Activated B cell treated with CpG ODN at 0.5 μM for 24 hours (primary cell): ENCODE measurements around the gene IFNGR2. TPM values are rescaled to one million over a fixed set of nuclear protein-coding genes. Genes with fewer than 3 reads are reported as not detected.

Source experiments
- ATAC-seq: fragments of 200-7000 bp; cut with Tn5 transposase; one replicate; pipeline ENCODE4 v1.10.0; 2021; ENCODE audit warnings: low read depth, mild to moderate bottlenecking, moderate library complexity
- CTCF ChIA-PET: fragments of 350-600 bp; sonication (Branson Sonifier 250); formaldehyde crosslinking; loops from one replicate; lab custom pipeline; 2021; ENCODE audit warnings: antibody characterized with exemption; lab: Charles Lee
- POLR2A ChIA-PET: fragments of 350-600 bp; sonication (Branson Sonifier 250); formaldehyde crosslinking; loops from one replicate; lab custom pipeline; 2021; ENCODE audit warnings: antibody characterized with exemption; lab: Charles Lee
- DNase-seq: peaks from one replicate; pipeline ENCODE4 v3.0.0; 2022
- H3K27ac Mint-ChIP-seq: one replicate; pipeline ENCODE4 v1.8.0; 2020; ENCODE audit warnings: mixed read lengths
- H3K27me3 Mint-ChIP-seq: one replicate; pipeline ENCODE4 v1.8.0; 2021; ENCODE audit warnings: mixed read lengths
- H3K36me3 Mint-ChIP-seq: one replicate; pipeline ENCODE4 v1.8.0; 2021; ENCODE audit warnings: low read depth, mixed read lengths
- H3K4me1 Mint-ChIP-seq: one replicate; pipeline ENCODE4 v1.8.0; 2021; ENCODE audit warnings: mixed read lengths
- H3K4me3 Mint-ChIP-seq: one replicate; pipeline ENCODE4 v1.8.0; 2020; ENCODE audit warnings: mild to moderate bottlenecking, mixed read lengths
- H3K9me3 Mint-ChIP-seq: one replicate; pipeline ENCODE4 v1.8.0; 2020; ENCODE audit warnings: mixed read lengths
- intact Hi-C: fragments of 100-400 bp; cut with micrococcal nuclease; formaldehyde crosslinking; loops from one replicate; pipeline ENCODE4 v1.15.1; 2024
- total RNA-seq: library from RNA; stranded (reverse); gene quantifications from 2 replicates; pipeline ENCODE4 v1.2.3, GENCODE V29; 2022
- TF ChIP-seq, protein P1 (sequence below): fragments of 200-600 bp; IDR thresholded peaks from one replicate; pipeline ENCODE4 v1.8.0; 2022; ENCODE audit warnings: antibody characterized with exemption, mild to moderate bottlenecking

The IFNGR2 gene
- total RNA-seq, 1 donor from 2014 or later, result 71.1 TPM

- ChIA-PET POLR2A (interaction anchor here (0.7 to 1.2 kb wide), 3 partner anchors 18 to 85 kb away, joined by 4 to 5 read pairs (median 5); partner anchors contain the start of gene TMEM50B), CTCF (no interaction called here)
- TF ChIP-seq, protein P1, sequence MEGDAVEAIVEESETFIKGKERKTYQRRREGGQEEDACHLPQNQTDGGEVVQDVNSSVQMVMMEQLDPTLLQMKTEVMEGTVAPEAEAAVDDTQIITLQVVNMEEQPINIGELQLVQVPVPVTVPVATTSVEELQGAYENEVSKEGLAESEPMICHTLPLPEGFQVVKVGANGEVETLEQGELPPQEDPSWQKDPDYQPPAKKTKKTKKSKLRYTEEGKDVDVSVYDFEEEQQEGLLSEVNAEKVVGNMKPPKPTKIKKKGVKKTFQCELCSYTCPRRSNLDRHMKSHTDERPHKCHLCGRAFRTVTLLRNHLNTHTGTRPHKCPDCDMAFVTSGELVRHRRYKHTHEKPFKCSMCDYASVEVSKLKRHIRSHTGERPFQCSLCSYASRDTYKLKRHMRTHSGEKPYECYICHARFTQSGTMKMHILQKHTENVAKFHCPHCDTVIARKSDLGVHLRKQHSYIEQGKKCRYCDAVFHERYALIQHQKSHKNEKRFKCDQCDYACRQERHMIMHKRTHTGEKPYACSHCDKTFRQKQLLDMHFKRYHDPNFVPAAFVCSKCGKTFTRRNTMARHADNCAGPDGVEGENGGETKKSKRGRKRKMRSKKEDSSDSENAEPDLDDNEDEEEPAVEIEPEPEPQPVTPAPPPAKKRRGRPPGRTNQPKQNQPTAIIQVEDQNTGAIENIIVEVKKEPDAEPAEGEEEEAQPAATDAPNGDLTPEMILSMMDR, result no peak
- DNase-seq, result no peak
- H3K4me3 Mint-ChIP-seq, result no peak overlapping the region
- peak; percentile 18 for ATAC-seq
- H3K27ac Mint-ChIP-seq, result no peak overlapping the region
- H3K27me3 Mint-ChIP-seq, result no peaks in the 10 kb centered on the region
- intact Hi-C loops, result no loop called here
- H3K9me3 Mint-ChIP-seq, result no peaks in the 10 kb centered on the region
- no peaks in the 10 kb centered on the region for H3K36me3 Mint-ChIP-seq
- peaks cover 55% of the 10 kb centered on the region for H3K4me1 Mint-ChIP-seq
Observed at GRCh38 chr21:33394260-33394659, 9.0 kb upstream of the IFNGR2 start.

- TF ChIP-seq, protein P1, result no peak
- CTCF ChIA-PET, result interaction anchor here (0.8 to 3.1 kb wide), 3 partner anchors 11 to 46 kb away, joined by 3 to 13 read pairs (median 3); no protein-coding TSS in a partner anchor
- POLR2A ChIA-PET, result interaction anchor here (1.0 to 2.0 kb wide), 3 partner anchors 10 to 34 kb away, joined by 3 to 7 read pairs (median 5); no protein-coding TSS in a partner anchor
- H3K27me3 Mint-ChIP-seq, result no peaks in the 10 kb centered on the region
- H3K27ac Mint-ChIP-seq, result no peak overlapping the region
- H3K4me3 Mint-ChIP-seq, result no peak overlapping the region
- DNase-seq (no peak), ATAC-seq (peak; percentile 22)
- intact Hi-C loops, result no loop called here
- no peaks in the 10 kb centered on the region for H3K36me3 Mint-ChIP-seq
- peaks cover 60% of the 10 kb centered on the region for H3K4me1 Mint-ChIP-seq
- no peaks in the 10 kb centered on the region for H3K9me3 Mint-ChIP-seq
Observed at GRCh38 chr21:33395891-33396331, 7.3 kb upstream of the IFNGR2 start.

GRCh38 chr21:33396436-33396835, 6.8 kb upstream of the IFNGR2 start:
- no peak for DNase-seq
- Mint-ChIP-seq H3K27ac (no peak overlapping the region), H3K4me1 (peaks cover 64% of the 10 kb centered on the region), H3K4me3 (no peak overlapping the region), H3K9me3 (no peaks in the 10 kb centered on the region), H3K36me3 (no peaks in the 10 kb centered on the region), H3K27me3 (no peaks in the 10 kb centered on the region)
- CTCF ChIA-PET, result interaction anchor here (0.7 to 3.1 kb wide), 4 partner anchors 11 to 1469 kb away, joined by 3 to 13 read pairs (median 3); no protein-coding TSS in a partner anchor
- POLR2A ChIA-PET, result interaction anchor here (0.8 to 2.0 kb wide), 3 partner anchors 10 to 35 kb away, joined by 5 to 7 read pairs (median 7); no protein-coding TSS in a partner anchor
- intact Hi-C loops, result no loop called here
- TF ChIP-seq, protein P1, result no peak
- no peak for ATAC-seq

GRCh38 chr21:33396951-33397350, 6.3 kb upstream of the IFNGR2 start:
- no peaks in the 10 kb centered on the region for H3K27me3 Mint-ChIP-seq
- DNase-seq (no peak), ATAC-seq (no peak)
- TF ChIP-seq, protein P1, result no peak
- H3K4me1 Mint-ChIP-seq, result peaks cover 68% of the 10 kb centered on the region
- CTCF ChIA-PET, result interaction anchor here (0.7 to 3.1 kb wide), 3 partner anchors 12 to 1468 kb away, joined by 3 to 13 read pairs (median 3); no protein-coding TSS in a partner anchor
- no peak overlapping the region for H3K4me3 Mint-ChIP-seq
- intact Hi-C loops, result no loop called here
- H3K27ac Mint-ChIP-seq, result no peak overlapping the region
- POLR2A ChIA-PET, result interaction anchor here (0.8 to 2.0 kb wide), 3 partner anchors 10 to 36 kb away, joined by 5 to 7 read pairs (median 7); no protein-coding TSS in a partner anchor
- no peaks in the 10 kb centered on the region for H3K36me3 Mint-ChIP-seq
- H3K9me3 Mint-ChIP-seq, result no peaks in the 10 kb centered on the region

GRCh38 chr21:33397717-33398116, 5.5 kb upstream of the IFNGR2 start:
- no peak overlapping the region for H3K27ac Mint-ChIP-seq
- TF ChIP-seq, protein P1, result no peak
- DNase-seq (no peak), ATAC-seq (no peak)
- ChIA-PET CTCF (interaction anchor here (3.1 kb wide), 1 partner anchor 37 kb away, joined by 13 read pairs; no protein-coding TSS in a partner anchor), POLR2A (no interaction called here)
- H3K9me3 Mint-ChIP-seq, result no peaks in the 10 kb centered on the region
- no peaks in the 10 kb centered on the region for H3K27me3 Mint-ChIP-seq
- H3K4me1 Mint-ChIP-seq, result peaks cover 72% of the 10 kb centered on the region
- intact Hi-C loops, result no loop called here
- no peaks in the 10 kb centered on the region for H3K36me3 Mint-ChIP-seq
- no peak overlapping the region for H3K4me3 Mint-ChIP-seq
